DND-41 (cell line): ENCODE data around the gene PPOX.

Source experiments
- ATAC-seq: fragments of 200-7000 bp; cut with Tn5 transposase; 3 replicates; pipeline ENCODE4 v1.9.1; 2021; ENCODE audit warnings: low read depth; ENCODE audit not compliant: insufficient read depth
- DNase-seq: peaks from one replicate; pipeline ENCODE4 v3.0.0-alpha.2; 2020
- H2AFZ ChIP-seq: 2 replicates; pipeline ENCODE4 v1.6.0; 2012; ENCODE audit warnings: low read depth, low read length
- H3K27ac ChIP-seq: 2 replicates; pipeline ENCODE4 v1.5.1; 2012; ENCODE audit warnings: low read length, inconsistent platforms
- H3K27me3 ChIP-seq: fragments of 200-600 bp; sonication (generic); 2 replicates; pipeline ENCODE4 v1.6.0; 2012; ENCODE audit warnings: low read length, mild to moderate bottlenecking, inconsistent platforms; ENCODE audit not compliant: insufficient read depth, poor library complexity
- H3K36me3 ChIP-seq: 2 replicates; pipeline ENCODE4 v1.5.1; 2012; ENCODE audit warnings: low read length, inconsistent platforms; ENCODE audit not compliant: insufficient read depth
- H3K4me1 ChIP-seq: 2 replicates; pipeline ENCODE4 v1.5.1; 2012; ENCODE audit warnings: mild to moderate bottlenecking, low read length; ENCODE audit not compliant: insufficient read depth
- H3K4me2 ChIP-seq: 2 replicates; pipeline ENCODE4 v1.6.0; 2012; ENCODE audit warnings: mild to moderate bottlenecking, moderate library complexity, low read length, inconsistent platforms; ENCODE audit not compliant: insufficient read depth
- H3K4me3 ChIP-seq, 2 experiments: fragments of 200-600 bp in 1 of 2; shearing (Covaris generic) in 1 of 2; 2 replicates each; pipeline ENCODE4 v1.5.1; 2012 to 2016; ENCODE audit warnings: inconsistent platforms in 2 of 2, low read length in 2 of 2, mild to moderate bottlenecking in 2 of 2, low read depth in 1 of 2, moderate library complexity in 1 of 2
- H3K79me2 ChIP-seq: 2 replicates; pipeline ENCODE4 v1.6.0; 2012; ENCODE audit warnings: low read length, inconsistent platforms; ENCODE audit not compliant: insufficient read depth
- H3K9ac ChIP-seq: 2 replicates; pipeline ENCODE4 v1.6.0; 2012; ENCODE audit warnings: low read depth, mild to moderate bottlenecking, inconsistent platforms, low read length, moderate library complexity
- H3K9me3 ChIP-seq: 2 replicates; pipeline ENCODE4 v1.5.1; 2012; ENCODE audit warnings: low read length, moderate library complexity, mild to moderate bottlenecking, inconsistent platforms; ENCODE audit not compliant: insufficient read depth, severe bottlenecking
- H4K20me1 ChIP-seq: 2 replicates; pipeline ENCODE4 v1.6.0; 2012; ENCODE audit warnings: low read length; ENCODE audit not compliant: insufficient read depth
- EZH2 ChIP-seq: IDR thresholded peaks from 3 replicates; pipeline ENCODE4 v1.6.1; 2012; ENCODE audit warnings: borderline replicate concordance, low read depth, mild to moderate bottlenecking, moderate library complexity, low read length, inconsistent platforms; ENCODE audit not compliant: severe bottlenecking
- TF ChIP-seq, protein P1 (sequence below): IDR thresholded peaks from 2 replicates; pipeline ENCODE4 v1.5.1; 2012; ENCODE audit warnings: borderline replicate concordance, low read length, moderate library complexity, mild to moderate bottlenecking; ENCODE audit not compliant: poor library complexity, severe bottlenecking; ENCODE audit errors: extremely low read depth

PPOX gene

DNA sequence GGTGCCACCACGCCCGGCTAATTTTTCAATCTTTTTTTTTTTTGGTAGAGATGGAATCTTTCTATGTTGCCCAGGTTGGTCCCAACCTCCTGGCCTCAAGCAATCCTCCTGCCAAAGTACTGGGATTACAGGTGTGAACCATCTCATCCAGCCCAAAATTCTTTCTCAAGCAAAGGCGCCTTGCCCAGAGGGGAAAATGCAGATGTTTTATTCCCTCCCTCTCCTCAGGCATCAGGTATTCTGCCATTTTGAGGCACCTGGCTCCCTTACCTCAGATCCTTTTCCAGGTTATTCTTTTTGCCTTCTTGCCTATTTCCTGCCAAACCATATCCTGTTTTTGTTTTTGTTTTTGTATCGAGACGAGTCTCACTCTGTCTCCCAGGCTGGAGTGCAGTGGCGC is 22.2 kb downstream of the PPOX start:
- Histone ChIP-seq H3K4me1 (peaks cover 19% of the 10 kb centered on the region), H3K79me2 (no peaks in the 10 kb centered on the region), H3K9ac (no peak overlapping the region), H4K20me1 (no peaks in the 10 kb centered on the region), H3K27me3 (no peaks in the 10 kb centered on the region), H3K27ac (no peak overlapping the region), H3K4me2 (no peak overlapping the region), H3K36me3 (no peaks in the 10 kb centered on the region), H2AFZ (no peak overlapping the region), H3K9me3 (no peaks in the 10 kb centered on the region), H3K4me3 (no peak overlapping the region)
- DNase-seq (no peak), ATAC-seq (no peak)
- TF ChIP-seq, protein P1, sequence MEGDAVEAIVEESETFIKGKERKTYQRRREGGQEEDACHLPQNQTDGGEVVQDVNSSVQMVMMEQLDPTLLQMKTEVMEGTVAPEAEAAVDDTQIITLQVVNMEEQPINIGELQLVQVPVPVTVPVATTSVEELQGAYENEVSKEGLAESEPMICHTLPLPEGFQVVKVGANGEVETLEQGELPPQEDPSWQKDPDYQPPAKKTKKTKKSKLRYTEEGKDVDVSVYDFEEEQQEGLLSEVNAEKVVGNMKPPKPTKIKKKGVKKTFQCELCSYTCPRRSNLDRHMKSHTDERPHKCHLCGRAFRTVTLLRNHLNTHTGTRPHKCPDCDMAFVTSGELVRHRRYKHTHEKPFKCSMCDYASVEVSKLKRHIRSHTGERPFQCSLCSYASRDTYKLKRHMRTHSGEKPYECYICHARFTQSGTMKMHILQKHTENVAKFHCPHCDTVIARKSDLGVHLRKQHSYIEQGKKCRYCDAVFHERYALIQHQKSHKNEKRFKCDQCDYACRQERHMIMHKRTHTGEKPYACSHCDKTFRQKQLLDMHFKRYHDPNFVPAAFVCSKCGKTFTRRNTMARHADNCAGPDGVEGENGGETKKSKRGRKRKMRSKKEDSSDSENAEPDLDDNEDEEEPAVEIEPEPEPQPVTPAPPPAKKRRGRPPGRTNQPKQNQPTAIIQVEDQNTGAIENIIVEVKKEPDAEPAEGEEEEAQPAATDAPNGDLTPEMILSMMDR, result no peak
- no peak for TF ChIP-seq EZH2

DNA sequence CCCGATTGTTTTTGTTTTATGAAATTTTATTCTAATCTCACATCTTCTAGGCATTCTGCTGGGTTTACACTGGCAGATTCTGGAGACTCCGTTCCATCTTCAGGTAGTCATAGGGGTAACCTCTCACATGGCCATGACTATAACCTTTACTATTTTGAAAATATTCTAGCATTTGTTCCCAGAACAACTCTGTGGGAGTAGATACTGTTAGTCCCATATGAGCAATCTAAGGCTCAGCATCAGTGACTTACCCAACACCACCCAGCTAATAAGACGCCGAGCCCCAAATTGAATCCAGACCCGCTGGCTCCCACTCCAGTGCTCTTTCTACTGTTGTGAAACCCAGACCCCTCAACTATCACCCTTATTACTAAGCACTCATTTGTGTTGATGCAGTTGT is 22.8 kb downstream of the PPOX start:
- H3K4me2 ChIP-seq, result no peak overlapping the region
- H3K27ac ChIP-seq, result no peak overlapping the region
- no peak overlapping the region for H3K9ac ChIP-seq
- no peaks in the 10 kb centered on the region for H3K79me2 ChIP-seq
- ATAC-seq, result no peak
- no peaks in the 10 kb centered on the region for H3K9me3 ChIP-seq
- H3K4me3 ChIP-seq, result no peak overlapping the region
- no peak for DNase-seq
- H3K4me1 ChIP-seq, result peaks cover 19% of the 10 kb centered on the region
- no peaks in the 10 kb centered on the region for H3K27me3 ChIP-seq
- no peak overlapping the region for H2AFZ ChIP-seq
- no peaks in the 10 kb centered on the region for H3K36me3 ChIP-seq
- TF ChIP-seq EZH2, result no peak
- TF ChIP-seq, protein P1, result no peak
- no peaks in the 10 kb centered on the region for H4K20me1 ChIP-seq

DNA sequence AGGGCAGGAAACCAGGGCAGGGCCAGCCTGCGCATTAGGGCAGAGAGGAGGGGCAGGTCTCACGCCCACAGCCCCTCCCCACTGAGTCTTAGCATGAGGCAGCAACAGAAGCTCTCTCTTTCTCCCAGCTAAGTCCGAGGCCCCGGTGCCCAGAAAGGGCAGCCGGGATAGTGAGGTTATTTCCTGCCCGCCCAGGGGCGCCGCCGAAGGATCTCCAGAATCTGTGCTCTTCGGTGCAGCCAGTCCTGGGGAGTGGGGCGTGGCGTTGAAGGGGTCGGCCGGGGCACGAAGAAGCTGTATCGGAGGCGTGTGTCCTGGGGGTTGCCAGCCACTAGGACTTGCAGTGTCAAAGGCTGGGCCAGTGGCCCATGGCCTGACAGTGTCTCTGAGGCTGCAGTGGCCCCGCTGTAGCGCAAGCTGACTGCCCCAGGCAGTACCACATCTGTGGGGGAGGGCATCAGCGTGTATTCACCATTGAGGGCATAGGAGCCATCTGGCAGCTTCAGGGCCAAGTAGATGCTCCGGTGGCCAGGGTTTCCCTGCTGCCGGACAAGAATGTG is 24.8 kb downstream of the PPOX start:
- no peaks in the 10 kb centered on the region for H4K20me1 ChIP-seq
- H3K36me3 ChIP-seq, result no peaks in the 10 kb centered on the region
- H3K27me3 ChIP-seq, result no peaks in the 10 kb centered on the region
- no peak overlapping the region for H3K9ac ChIP-seq
- TF ChIP-seq EZH2, result no peak
- TF ChIP-seq, protein P1, result no peak
- DNase-seq (no peak), ATAC-seq (no peak)
- H3K27ac ChIP-seq, result no peak overlapping the region
- H3K9me3 ChIP-seq, result no peaks in the 10 kb centered on the region
- no peak overlapping the region for H2AFZ ChIP-seq
- peaks cover 8% of the 10 kb centered on the region for H3K4me1 ChIP-seq
- H3K79me2 ChIP-seq, result no peaks in the 10 kb centered on the region
- no peak overlapping the region for H3K4me3 ChIP-seq
- H3K4me2 ChIP-seq, result no peak overlapping the region

DNA sequence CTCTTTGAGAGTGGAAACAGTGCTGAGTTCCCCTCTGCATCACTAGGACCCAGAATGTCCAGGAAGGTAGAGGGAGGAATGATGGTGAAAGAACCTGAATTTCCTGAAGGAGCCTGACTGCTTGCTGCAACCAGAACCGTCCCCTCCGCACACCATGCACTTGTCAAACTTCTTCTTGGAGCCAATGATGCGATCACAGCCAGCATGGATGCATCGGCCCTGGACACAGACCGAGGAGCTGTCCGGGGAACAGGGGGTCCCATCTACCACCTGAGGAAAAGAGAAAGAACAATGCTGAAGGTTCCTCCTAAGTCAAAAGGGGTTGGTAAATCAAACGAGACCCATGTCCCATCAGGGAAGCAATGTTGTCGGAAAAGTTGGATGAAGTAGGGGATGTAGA is 25.7 kb downstream of the PPOX start:
- ATAC-seq (no peak), DNase-seq (no peak)
- Histone ChIP-seq H3K4me1 (peaks cover 3% of the 10 kb centered on the region; the same call in 1 of the 2 replicates), H3K27me3 (no peaks in the 10 kb centered on the region), H4K20me1 (no peaks in the 10 kb centered on the region), H3K36me3 (no peaks in the 10 kb centered on the region), H3K9me3 (no peaks in the 10 kb centered on the region), H3K4me3 (no peak overlapping the region), H3K27ac (no peak overlapping the region), H3K79me2 (no peaks in the 10 kb centered on the region), H3K9ac (no peak overlapping the region), H3K4me2 (no peak overlapping the region), H2AFZ (no peak overlapping the region)
- TF ChIP-seq, protein P1, result no peak
- no peak for TF ChIP-seq EZH2
